Stimulated activated CD4-positive, alpha-beta T cell treated with anti-CD3 and anti-CD28 coated beads, TNF-alpha, amount 100 ng/mL, for 1 hour (primary cell): Measurements from ENCODE around the gene AIFM2.
"Not testable (repeated sequence)": the region's sequence is repeated elsewhere in the genome, so short reads cannot be mapped to it uniquely, and the experiment has no call there.

ENCODE experiments used
- DNase-seq, 3 donors: peaks; one replicate each; pipeline ENCODE4 v3.0.0-alpha.2; 2020; ENCODE audit warnings: low read depth in 3 of 3, low spot score in 1 of 3

AIFM2 gene

DNA sequence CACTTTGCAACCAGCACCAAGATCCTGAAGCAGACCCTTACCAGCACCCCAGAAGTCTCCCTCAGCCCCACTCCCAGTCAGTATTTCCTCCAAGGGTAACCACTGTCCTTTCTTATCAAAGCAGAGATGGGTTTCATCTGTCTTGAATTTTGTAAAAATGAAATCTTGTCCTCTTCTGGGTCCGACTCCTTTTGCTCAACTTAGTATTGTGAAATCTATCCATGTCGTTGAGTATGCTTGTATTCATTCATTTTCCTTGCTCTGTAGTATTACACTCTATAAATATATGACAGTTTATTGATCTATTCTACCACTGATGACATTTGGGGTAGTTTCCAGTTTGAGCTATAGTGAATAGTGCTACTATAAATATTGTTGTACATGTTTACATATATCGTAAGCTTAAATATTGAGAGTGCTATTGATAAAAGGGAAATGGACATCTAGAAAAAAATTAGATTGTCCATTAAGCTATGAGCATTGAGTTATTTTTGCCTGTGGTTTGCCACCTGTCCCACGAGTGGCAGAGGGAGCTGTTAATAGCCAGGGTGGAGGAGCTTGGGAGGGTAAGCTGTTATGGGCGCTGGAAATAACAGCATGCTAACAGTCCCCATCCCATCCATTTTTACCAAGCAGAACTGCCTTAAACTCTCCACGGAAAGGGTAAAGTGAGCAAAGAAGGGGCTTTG lies 36.5 kb downstream of the AIFM2 start:
- DNase-seq, result no peak

DNA sequence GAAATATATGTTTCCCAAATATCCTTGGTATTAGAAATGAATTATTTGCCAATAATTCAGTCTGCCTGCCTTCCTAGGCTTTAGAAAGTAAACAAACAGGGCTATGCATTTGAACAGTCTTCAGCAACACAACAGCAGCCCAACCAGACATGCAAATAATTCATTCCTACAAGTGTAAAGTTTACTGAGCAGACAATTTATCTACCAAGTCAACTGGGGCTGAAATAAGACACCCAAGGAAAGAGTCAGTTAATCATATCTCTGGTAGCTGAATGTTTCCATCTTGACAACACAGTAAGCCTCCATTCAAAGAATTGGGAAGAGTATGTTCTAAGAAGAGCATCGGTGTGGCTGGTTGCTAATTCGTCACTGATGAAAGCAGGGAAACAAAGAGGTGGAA lies 38.4 kb downstream of the AIFM2 start:
- DNase-seq, result no peak

- peak in 1 of 3 donors; percentile 4 for DNase-seq
Observed at GRCh38 chr10:70093335-70093944, 39.2 kb downstream of the AIFM2 start.

DNA sequence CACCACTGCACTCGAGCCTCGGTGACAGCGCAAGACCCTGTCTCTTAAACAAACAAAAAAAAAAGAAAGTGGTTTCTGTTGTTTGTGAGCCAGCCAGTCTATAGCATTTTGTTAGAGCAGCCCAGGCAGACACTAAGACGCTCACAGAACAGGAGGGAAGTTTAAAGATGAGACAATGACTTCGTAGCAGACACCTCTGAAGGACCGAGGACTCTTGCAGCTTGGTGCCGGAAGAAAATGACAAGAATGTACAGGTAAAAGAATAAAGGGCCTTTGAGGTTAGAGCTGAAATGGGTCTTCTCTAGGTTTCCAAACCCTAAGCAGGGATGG lies 40.3 kb downstream of the AIFM2 start:
- no peak for DNase-seq

DNA sequence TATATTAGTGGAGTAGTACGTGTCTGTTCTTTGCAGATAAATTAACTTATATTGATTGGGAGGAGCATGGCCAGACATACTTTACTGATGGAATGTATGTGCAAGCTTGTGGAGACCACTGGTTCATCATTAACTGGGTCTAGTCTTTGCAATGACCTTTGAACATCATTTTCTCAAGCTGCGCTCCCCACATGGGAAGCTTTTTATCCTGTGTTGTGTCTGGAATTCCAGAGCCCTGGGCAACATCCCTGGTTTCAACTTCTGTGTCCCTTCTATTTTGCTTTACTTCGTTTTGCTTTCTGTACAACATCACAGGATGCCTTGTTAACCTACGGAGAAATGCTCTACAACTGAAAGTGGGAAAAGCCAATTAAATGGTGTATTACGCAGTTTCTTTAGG lies 41.7 kb downstream of the AIFM2 start:
- DNase-seq, result no peak

- no peak for DNase-seq
Observed at GRCh38 chr10:70090013-70090412, 42.6 kb downstream of the AIFM2 start.

DNA sequence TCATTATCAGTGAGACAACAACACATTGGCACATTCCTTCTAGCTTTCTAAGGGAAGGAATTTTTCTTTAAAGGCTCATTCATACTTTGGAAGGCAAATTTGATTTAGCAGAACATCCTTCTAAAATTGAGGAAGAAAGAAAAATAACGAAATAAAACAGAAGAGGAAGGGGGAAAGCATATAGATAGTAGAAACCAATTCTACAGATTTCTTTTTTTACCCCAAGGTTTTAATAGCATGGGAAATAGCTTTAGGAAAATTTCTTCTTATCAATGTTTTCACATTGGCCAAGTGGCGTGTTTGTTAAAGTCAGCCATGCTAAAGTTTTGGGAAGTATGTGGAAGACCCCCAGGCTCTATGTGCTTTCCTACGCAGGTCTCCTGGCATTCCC lies 44.3 kb downstream of the AIFM2 start:
- no peak for DNase-seq

- DNase-seq, result no peak
Observed at GRCh38 chr10:70087616-70088307, 44.9 kb downstream of the AIFM2 start.

GRCh38 chr10:70085975-70086613 lies 46.5 kb downstream of the AIFM2 start:
- no peak for DNase-seq

DNA sequence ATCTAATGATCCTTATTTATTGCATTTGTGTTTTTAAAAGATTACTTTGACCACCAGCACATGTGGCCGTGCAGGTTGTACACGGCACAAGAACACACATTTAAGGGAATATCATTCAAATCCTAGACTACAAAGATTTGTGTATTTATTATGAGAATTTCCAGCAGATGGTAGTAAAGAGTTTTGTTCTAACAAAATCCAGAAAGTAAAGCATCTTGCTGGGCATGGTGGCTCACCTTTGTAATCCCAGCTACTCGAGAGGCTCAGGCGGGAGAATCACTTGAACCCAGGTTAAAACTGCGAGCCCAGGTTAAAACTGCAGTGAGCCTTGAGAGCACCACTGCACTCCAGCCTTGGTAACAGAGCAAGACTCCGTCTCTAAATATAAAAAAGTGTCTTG lies 48.4 kb downstream of the AIFM2 start:
- DNase-seq, result no peak

DNA sequence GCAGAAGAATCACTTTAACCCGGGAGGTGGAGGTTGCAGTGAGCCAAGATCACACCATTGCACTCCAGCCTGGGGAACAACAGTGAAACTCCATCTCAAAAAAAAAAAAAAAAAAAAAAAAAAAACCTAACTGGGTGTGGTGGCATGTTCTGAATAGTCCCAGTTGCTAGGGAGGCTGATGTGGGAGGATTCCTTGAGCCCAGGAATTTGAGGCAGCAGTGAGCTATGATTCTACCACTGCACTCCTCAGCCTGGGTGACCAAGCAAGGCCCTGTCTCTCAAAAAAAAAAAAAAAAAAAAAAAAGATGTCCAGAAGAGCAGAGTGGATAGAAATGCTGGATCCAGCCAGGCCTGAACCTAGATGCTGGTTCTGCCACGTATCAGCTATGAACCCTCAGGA lies 51.8 kb downstream of the AIFM2 start:
- DNase-seq, result not testable (repeated sequence)

DNA sequence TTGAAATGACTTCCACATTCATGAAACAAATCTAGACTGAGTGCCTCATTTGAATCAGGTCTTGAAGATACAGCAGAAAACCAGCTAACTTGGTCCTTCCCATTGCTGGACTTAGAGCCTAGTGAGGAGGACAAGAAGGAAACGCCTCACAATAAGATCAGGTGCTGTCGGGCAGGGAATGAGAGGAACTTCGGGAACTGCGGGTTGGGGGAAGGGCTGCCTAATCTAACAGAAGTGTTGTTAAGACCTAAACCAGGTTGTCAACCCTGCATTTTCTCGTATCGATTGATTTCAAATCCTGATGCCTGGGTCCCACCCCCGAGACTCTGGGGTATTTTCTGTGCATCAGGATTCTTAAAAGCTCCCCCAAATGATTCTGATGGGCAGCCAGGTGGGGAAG lies 53.7 kb downstream of the AIFM2 start:
- DNase-seq, result no peak

DNA sequence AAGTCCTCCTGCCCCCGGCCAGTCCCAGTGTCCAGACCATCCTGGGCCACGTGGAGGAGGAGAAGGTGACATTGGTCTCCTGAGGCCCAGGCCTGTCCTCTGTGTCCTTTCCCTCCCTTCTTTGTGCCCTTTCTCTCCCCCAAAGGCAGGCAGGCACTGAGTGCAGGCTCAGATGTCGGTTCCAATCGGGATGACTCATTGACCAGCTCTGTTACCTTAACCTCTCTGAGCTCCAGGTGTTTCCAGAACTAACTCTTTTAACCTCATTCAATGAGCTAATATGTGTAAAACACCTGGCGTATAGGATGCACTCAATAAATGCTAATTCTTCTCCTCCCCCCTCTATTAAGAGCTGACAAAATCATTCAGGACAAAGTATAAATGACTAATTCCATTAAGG lies 54.3 kb downstream of the AIFM2 start:
- no peak for DNase-seq

- DNase-seq, result no peak
Observed at GRCh38 chr10:70074971-70075370, 57.7 kb downstream of the AIFM2 start.

DNA sequence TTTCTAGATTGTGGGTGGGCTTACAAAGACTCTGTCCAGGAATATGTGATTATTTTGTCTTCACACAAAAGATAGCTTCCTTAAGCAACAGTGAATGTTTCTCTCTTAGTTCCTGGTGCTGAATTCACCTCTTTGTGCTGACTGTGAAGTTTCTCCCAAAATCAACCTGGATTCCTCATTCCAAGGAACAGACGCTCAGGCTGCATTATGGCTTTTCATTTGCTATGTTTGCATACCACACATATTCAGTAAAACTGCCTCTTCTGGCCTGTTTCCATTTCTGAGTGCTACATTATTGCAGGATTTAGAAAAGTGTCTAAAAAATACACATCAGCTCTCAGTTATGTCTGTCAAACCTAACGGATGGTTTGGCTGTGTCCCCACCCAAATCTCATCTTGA lies 58.5 kb downstream of the AIFM2 start:
- no peak for DNase-seq

GRCh38 chr10:70070834-70071233 lies 61.8 kb downstream of the AIFM2 start:
- DNase-seq, result no peak

DNA sequence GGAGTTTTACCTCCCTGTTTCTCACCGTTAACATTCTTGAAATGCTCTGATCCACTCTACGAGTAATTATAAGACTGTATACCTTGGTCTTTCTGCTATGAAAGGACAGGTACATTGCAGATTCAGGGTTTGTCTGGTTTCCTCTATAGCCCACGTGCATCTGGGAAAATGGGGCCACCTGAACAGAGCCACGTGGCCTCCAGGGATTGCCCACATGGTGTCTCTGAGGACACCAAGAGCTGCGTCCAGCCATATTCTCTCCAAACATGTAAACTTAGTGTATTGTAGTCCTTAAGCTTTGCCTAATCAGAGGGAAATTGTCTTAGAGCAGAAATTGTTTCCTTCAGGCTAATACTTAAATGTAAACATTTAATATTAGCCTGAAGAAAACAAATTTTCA lies 63.3 kb downstream of the AIFM2 start:
- no peak for DNase-seq

- DNase-seq, result no peak
Observed at GRCh38 chr10:70068925-70069324, 63.7 kb downstream of the AIFM2 start.

DNA sequence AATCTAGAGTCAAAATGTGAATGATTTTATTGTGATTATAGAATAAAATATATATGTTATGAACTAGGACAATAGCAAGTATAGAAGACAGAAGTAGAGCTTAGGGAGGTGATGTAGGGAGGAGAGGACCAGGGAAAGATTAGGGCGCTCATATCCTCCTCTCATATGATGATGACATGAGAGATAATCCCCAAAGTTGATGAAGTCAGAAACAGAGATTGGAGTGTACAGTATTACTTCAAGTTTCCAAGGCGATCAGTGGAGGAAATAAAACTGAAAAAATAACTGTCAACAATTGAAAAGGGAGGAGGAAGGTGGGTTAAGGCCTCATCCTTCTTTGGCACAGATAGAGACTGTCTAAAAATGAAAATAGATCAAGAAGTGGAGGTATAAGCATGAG lies 65.0 kb downstream of the AIFM2 start:
- no peak for DNase-seq

- no peak for DNase-seq
Observed at GRCh38 chr10:70066190-70066589, 66.4 kb downstream of the AIFM2 start.

- DNase-seq, result no peak
Observed at GRCh38 chr10:70064486-70064885, 68.1 kb downstream of the AIFM2 start.

DNA sequence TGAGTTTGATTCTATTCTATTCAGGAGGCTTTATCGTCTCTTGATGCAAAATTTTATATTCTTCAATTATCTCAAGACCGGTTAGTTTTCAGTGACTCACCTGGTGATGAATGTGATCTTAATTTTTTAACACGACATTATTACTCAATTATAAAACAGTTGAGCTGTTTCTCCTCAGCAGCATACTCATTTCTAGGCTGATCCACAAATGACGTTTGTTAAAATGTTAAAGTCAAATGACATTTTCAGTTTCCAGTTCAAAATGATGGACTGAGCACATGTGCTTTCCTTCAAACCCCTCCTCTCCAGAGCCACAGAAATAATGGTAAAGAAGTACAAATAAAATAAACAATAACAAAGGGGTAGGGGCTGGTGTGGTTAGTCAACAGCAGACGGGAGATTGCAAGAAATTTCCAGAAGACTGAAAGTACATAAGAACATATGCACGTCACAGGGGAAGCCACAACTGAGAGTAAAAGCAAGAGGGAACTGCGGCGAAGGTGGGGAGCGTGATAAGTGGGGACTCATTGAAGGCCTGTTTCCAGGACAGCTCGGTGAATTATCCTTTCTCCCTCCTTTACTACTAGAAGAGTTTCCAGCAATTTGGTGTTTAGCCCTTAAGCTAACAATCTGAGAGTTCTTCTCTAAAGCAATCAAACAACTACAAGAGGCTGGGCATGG lies 69.1 kb downstream of the AIFM2 start:
- no peak for DNase-seq
